GM12801 (cell line): Measurements from ENCODE around the gene TMEM61.

Experiments
- TF ChIP-seq, protein P1 (sequence below): IDR thresholded peaks from one replicate; pipeline ENCODE4 v1.5.1; 2011; ENCODE audit warnings: control low read depth; ENCODE audit not compliant: insufficient read length; ENCODE audit errors: extremely low read depth

The TMEM61 gene

DNA sequence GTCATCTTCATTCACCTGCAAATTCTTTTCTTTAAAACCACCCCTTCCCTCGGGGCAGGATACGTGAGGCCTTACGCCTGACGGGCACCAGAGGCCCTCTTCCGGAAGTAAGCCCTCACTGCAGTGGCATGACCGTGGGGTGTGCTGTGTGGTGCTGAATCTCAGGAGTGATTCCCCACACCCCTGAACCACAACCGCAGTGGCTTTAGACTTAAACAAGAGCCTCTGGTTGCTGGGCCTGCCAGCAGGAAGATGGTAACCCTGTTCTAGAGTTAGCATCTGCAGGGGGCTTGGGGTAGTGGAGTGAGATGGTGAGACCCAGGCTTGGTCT is 30.4 kb downstream of the TMEM61 start:
- TF ChIP-seq, protein P1, sequence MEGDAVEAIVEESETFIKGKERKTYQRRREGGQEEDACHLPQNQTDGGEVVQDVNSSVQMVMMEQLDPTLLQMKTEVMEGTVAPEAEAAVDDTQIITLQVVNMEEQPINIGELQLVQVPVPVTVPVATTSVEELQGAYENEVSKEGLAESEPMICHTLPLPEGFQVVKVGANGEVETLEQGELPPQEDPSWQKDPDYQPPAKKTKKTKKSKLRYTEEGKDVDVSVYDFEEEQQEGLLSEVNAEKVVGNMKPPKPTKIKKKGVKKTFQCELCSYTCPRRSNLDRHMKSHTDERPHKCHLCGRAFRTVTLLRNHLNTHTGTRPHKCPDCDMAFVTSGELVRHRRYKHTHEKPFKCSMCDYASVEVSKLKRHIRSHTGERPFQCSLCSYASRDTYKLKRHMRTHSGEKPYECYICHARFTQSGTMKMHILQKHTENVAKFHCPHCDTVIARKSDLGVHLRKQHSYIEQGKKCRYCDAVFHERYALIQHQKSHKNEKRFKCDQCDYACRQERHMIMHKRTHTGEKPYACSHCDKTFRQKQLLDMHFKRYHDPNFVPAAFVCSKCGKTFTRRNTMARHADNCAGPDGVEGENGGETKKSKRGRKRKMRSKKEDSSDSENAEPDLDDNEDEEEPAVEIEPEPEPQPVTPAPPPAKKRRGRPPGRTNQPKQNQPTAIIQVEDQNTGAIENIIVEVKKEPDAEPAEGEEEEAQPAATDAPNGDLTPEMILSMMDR, result no peak

DNA sequence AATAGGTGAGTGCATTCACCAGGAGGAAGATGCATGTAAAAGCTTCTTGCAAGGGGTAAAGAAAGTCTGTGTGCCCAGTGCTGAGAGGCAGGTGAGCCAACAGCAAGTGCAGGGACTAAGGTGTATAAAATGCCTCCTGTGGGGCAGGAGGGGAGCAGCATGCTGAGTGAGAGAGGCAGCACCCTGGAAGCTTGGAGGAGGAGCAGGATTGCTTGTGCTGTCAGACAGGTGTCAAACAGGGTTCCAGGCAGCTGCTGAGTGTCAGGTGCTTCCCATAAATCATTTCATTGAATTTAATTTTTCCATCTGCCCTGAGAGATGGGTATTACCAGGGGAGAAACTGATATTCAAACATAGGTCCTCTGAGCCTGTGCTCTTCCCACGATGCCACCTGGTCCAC is 32.2 kb downstream of the TMEM61 start:
- TF ChIP-seq, protein P1, result no peak

DNA sequence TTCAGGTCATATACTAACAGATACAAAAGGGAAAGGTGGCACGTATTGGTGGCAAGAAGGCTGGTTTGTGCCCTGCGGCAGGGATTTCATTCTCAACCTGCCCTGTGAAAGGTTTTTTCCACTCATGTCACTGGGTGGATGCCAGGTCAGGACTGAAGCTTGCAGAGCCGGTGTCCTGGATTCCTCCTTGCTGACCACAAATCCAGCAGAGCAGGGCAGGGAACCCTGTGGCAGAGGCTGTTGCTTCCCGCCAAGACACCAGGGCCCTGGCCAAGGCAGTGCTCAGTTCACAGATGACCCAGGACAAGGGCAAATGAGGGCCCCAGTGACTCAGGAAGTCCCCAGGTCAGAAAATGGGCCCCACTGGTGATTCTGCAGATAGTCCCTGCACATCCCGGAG is 34.7 kb downstream of the TMEM61 start:
- TF ChIP-seq, protein P1, result no peak

DNA sequence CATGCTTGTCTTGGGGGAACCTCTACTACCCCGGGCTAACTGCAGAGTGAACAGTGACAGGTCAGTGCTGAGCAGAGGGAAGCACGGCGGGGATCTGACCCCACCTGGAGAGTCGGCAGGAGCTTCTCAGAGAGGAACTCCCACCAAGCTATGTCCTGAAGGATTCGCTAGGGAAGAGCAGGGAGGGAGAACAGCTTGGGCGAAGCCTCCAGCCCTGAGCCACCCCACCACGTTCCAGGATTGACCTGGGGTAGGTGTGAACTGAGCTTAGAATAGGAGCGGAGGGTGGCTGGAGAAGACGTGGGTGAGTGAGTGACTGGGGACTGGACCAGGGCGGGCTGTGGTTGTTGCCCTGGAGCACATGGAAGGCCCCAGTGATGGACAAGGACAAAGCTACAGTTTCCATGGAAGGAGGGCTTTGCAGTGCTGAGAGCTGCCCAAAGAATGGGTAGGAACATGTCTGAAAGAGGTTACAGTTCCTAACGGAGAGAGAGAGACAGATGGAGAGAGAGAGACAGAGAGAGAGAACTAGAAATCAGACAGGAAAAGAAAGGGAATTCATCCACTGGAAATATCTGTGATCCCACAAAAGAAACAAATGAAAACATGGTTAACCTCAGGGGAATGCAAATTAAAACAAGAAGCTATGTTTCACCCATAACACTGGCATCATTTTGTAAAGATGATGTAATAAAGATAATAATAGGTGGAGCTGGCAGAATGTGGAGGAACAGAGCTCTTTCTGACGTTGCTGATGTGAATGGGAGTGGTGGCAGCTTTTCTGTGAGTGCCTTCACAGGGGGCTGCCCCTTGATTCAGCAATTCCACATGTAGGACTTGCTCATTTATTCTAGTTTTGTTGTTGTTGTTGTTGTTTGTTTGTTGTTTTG is 35.5 kb downstream of the TMEM61 start:
- TF ChIP-seq, protein P1, result no peak

DNA sequence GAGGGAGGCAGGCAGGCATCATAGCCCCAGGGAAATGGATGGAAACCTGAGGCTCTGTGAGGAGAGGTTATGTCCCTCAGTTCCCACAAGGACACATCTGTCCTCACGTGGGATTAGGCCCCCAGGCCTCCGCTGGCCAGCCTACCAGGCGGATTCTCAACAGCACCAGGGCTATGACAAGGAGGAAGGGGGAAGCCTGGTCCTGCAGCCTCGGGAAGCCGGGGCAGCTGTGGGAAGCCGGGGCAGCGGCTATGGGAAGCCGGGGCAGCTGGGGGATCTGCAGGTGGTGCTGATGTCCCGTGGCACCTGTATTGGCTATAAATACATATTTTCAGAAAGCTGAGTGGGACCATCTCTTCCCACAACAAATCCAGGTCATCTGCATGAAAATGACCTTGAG is 38.0 kb downstream of the TMEM61 start:
- TF ChIP-seq, protein P1, result no peak

DNA sequence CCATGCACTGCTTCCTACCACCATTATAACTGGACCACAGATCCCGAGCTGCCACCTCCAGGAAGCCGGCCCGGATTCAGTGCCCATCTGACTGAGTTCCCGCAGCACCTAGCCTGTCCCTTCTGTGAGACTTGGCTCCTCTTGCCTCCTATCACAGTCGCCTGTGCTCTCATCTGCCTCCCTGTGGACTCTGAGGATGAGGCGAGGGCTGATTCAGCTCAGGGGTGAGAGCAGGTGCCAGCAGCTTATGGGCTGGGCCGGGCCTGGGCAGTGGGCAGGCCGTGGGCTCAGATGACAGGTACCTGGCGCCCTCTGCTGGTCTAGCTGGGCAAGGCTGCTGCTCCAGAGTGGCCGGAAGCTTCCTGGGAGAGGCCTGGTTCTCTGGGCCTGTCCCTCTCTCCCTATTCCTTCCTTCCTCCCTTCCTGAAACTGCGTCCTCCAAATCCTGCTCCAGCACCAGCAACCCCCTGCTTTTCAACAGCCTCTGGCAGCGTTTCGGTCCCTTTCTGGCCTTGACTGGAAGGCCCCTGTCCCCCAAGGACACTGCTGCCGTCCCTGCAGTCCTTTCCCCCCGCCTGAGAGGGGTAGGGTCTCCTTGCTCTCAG is 41.6 kb downstream of the TMEM61 start:
- TF ChIP-seq, protein P1, result no peak

DNA sequence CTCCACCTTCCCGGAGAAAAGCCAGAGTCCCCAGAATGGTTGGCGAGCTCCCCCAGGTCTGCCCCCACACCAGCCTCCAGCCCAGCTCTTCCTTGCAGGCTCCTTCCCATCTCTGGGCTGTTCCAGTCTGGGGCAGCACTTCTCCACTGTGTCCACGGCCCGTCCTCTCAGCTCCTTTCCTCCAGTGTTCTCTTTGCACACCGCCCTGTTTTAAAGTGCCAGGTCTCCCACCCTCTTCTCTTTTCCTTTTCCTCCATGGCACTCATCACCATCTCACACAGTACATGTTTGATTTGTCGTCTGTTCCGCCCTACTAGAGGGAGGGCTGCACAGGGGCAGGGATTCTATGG is 52.8 kb downstream of the TMEM61 start:
- TF ChIP-seq, protein P1, result no peak
